Measurements from ENCODE around the gene OR56B1. TPM values are rescaled to one million over a fixed set of nuclear protein-coding genes. Genes with fewer than 3 reads are reported as not detected.

Gene OR56B1
- total RNA-seq, 1 donor = not detected

GRCh38 chr11:5726351-5726750 is 9.9 kb upstream of the OR56B1 start:
- H3K4me3 ChIP-seq (ENCODE audit: low read depth, low read length) = no peak overlapping the region
- TF ChIP-seq CTCF (IDR thresholded peaks at IDR 0.05; ENCODE audit: insufficient read depth, low read length) = no peak
- no peak for DNase-seq (ENCODE audit: low read depth)

- no peak for TF ChIP-seq CTCF (IDR thresholded peaks at IDR 0.05; ENCODE audit: insufficient read depth, low read length)
- no peak for DNase-seq (ENCODE audit: low read depth)
Observed at GRCh38 chr11:5727691-5728090, 8.6 kb upstream of the OR56B1 start.

GRCh38 chr11:5737091-5737490 is 843 bp downstream of the OR56B1 start:
- H3K4me3 ChIP-seq (ENCODE audit: low read depth, low read length) = no peak overlapping the region
- TF ChIP-seq CTCF (IDR thresholded peaks at IDR 0.05; ENCODE audit: insufficient read depth, low read length) = no peak
- peak; percentile 86 for DNase-seq (ENCODE audit: low read depth)

More at GRCh38 chr11:5727691-5728090, 8.6 kb upstream of the OR56B1 start:
- H3K4me3 ChIP-seq (ENCODE audit: low read depth, low read length) = no peak overlapping the region

GRCh38 chr11:5737670-5738392 is 1.6 kb downstream of the OR56B1 start:
- TF ChIP-seq CTCF (IDR thresholded peaks at IDR 0.05; ENCODE audit: insufficient read depth, low read length) = no peak
- no peak overlapping the region for H3K4me3 ChIP-seq (ENCODE audit: low read depth, low read length)
- peak; percentile 13 for DNase-seq (ENCODE audit: low read depth)

GRCh38 chr11:5738431-5738830 is 2.2 kb downstream of the OR56B1 start:
- H3K4me3 ChIP-seq (ENCODE audit: low read depth, low read length) = no peak overlapping the region
- no peak for TF ChIP-seq CTCF (IDR thresholded peaks at IDR 0.05; ENCODE audit: insufficient read depth, low read length)
- no peak for DNase-seq (ENCODE audit: low read depth)

GRCh38 chr11:5746614-5747013 is 10.4 kb downstream of the OR56B1 start:
- TF ChIP-seq CTCF (IDR thresholded peaks at IDR 0.05; ENCODE audit: insufficient read depth, low read length) = no peak
- DNase-seq (ENCODE audit: low read depth) = no peak
- no peak overlapping the region for H3K4me3 ChIP-seq (ENCODE audit: low read depth, low read length)

GRCh38 chr11:5749836-5750235 is 13.6 kb downstream of the OR56B1 start:
- TF ChIP-seq CTCF (IDR thresholded peaks at IDR 0.05; ENCODE audit: insufficient read depth, low read length) = no peak
- no peak for DNase-seq (ENCODE audit: low read depth)
- H3K4me3 ChIP-seq (ENCODE audit: low read depth, low read length) = no peak overlapping the region

Data from fibroblast of the aortic adventitia (primary cell).